Heart left ventricle (tissue), 16 donors: Measurements from ENCODE around the gene C1orf50. TPM values are rescaled to one million over a fixed set of nuclear protein-coding genes. Genes with fewer than 3 reads are reported as not detected.
"Not testable (repeated sequence)": the region's sequence is repeated elsewhere in the genome, so short reads cannot be mapped to it uniquely, and the experiment has no call there.

Experiments used
- ATAC-seq, 4 donors: fragments of 200-7000 bp; cut with Tn5 transposase; one replicate each; pipeline ENCODE4 v1.9.1; 2020 to 2022; ENCODE audit warnings: moderate library complexity in 4 of 4, mild to moderate bottlenecking in 3 of 4, moderate number of reproducible peaks in 1 of 4
- DNase-seq, 5 donors: peaks; one replicate each; pipeline ENCODE4 v3.0.0-alpha.2; 2020
- H3K27ac ChIP-seq, 12 donors: fragments of 200-600 bp; sonication (generic) in 4 of 12; one replicate each; pipeline versions ENCODE4 v1.5.0 to v1.8.0; 2016 to 2022; ENCODE audit warnings: mild to moderate bottlenecking in 2 of 12
- H3K27me3 ChIP-seq, 9 donors: fragments of 200-600 bp; sonication (generic) in 2 of 9; one replicate each; pipeline versions ENCODE4 v1.5.1 to v1.8.0; 2016 to 2022; ENCODE audit warnings: mild to moderate bottlenecking in 3 of 9
- H3K36me3 ChIP-seq, 9 donors: fragments of 200-600 bp; sonication (generic) in 2 of 9; one replicate each; pipeline versions ENCODE4 v1.5.0 to v1.8.0; 2018 to 2022; ENCODE audit warnings: mild to moderate bottlenecking in 2 of 9
- H3K4me1 ChIP-seq, 12 donors: fragments of 200-600 bp; sonication (generic) in 4 of 12; one replicate each; pipeline versions ENCODE4 v1.5.0 to v1.8.0; 2016 to 2022; ENCODE audit warnings: mild to moderate bottlenecking in 3 of 12
- H3K4me3 ChIP-seq, 12 donors: fragments of 200-600 bp; sonication (generic) in 4 of 12; one replicate each; pipeline versions ENCODE4 v1.5.0 to v1.8.0; 2017 to 2022; ENCODE audit warnings: mild to moderate bottlenecking in 9 of 12, moderate library complexity in 4 of 12
- H3K9me3 ChIP-seq, 12 donors: fragments of 200-600 bp; sonication (generic) in 4 of 12; one replicate each; pipeline versions ENCODE4 v1.5.0 to v1.8.0; 2016 to 2022; ENCODE audit warnings: mild to moderate bottlenecking in 1 of 12
- CTCF ChIP-seq, 12 donors: fragments of 200-600 bp; sonication (generic) in 4 of 12; IDR thresholded peaks; one replicate each; pipeline versions ENCODE4 v1.5.0 to v1.8.0; 2018 to 2022; ENCODE audit warnings: antibody characterized with exemption in 12 of 12, mild to moderate bottlenecking in 5 of 12
- POLR2A ChIP-seq, 2 donors: fragments of 450-650 bp; IDR thresholded peaks; one replicate each; pipeline ENCODE4 v1.6.1; 2017; ENCODE audit warnings: antibody characterized with exemption in 2 of 2, mild to moderate bottlenecking in 2 of 2, moderate library complexity in 2 of 2
- WGBS, 4 donors: extraction: QIAGEN DNeasy Blood & Tissue Kit in 2 of 4; methylation state at CpG; one replicate each; pipeline versions ENCODE4 v1.1.5 to v1.1.7; 2013 to 2018; 5-methylcytosine and 5-hydroxymethylcytosine counted together
- intact Hi-C, 10 donors: fragments of 100-400 bp; cut with DNase I; formaldehyde crosslinking; loops; one replicate each; pipeline versions ENCODE4 v1.11.1 to v1.14.2; 2022
- polyA plus RNA-seq, 2 donors: library from polyadenylated mRNA; stranded (reverse); fragments of 200-250 nt; gene quantifications; one replicate each; pipeline ENCODE4 v1.2.3, GENCODE V29; 2013
- total RNA-seq, 9 donors: library from RNA; depleted of rRNA in 2 of 9; stranded (reverse); fragments of >200 nt in 2 of 9; fragmentation: NEBNext Ultra II Directional in 3 of 9; extraction: Animal tissue kit (Norgen Biotek cat#: 25700) in 3 of 9; gene quantifications; one replicate each; pipeline versions ENCODE4 v1.1.0 to v1.2.4, GENCODE V29; 2016 to 2023
- donor health status: ischemic (EF 13 %, LVEDD 7.1; RV severe dilation, severe dysfunction).
- donor health status: healthy with polysubstance abuse.
- donor health status: DM: no; HTN: yes; CAD: no.
- donor health status: DM: no; HTN: no; CAD: no.
- donor health status: ischemic (EF 25% LVEDD 6.9; RV normal size, moderate dysfunction).
- donor health status: ischemic (EF 25% LVEDD 5.7; RV mildly dilated, moderate dysfunction).
- donor health status: healthy.
- donor health status: DM: yes; HTN: yes; CAD: no.
- donor health status: ischemic (EF 35%, LVEDD 5.7; RV mildly dilated, moderate dysfunction).
- donor health status: nonischemic (EF 11% LVEDD 7.7; RV severe dilation, severe dysfunction).
- donor health status: DM: yes; HTN: yes; CAD: no.
- donor health status: PGD.
- donor health status: ischemic (EF 29% LVEDD 5.4; RV normal size, mild dysfunction).
- donor health status: nonischemic (EF 23%, LVEDD 6.1; RV moderate dilation, normal function).

Gene C1orf50
- total and polyA plus RNA-seq, 11 donors, result 3.0 to 9.2 (median 5.6) TPM

DNA sequence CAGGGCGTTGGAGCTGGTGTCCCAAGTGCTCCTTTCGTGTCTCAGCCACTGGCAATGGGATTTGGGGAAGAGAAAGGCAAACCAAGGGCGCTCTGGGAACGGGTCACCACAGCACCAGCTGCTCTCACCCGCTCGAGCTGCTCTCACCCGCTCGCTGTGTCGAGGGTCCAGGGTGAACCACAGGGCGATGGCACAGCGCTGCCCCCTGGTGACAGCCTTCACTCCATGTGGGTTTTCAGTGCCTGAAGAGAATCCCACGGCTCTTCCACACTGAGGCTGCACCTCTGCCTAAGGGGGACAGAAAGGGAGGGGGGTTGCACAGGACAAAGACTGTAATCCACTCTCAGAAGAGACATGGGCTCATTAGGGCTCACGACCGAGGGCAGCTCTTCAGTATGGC lies 19.9 kb upstream of the C1orf50 start:
- intact Hi-C loops, result loop anchor here (1.0 to 10.0 kb wide), 8 partner anchors 155 to 602 kb away; no protein-coding TSS in a partner anchor
- H3K4me1 ChIP-seq, result peaks cover 0 to 19% (median 0%) of the 10 kb centered on the region in 12 donors
- ATAC-seq (peak in 3 of 4 donors; percentile 65 to 70 (median 68)), DNase-seq (peak in 2 of 5 donors; percentile 49 to 55)
- H3K27ac ChIP-seq, result no peak overlapping the region
- no peak overlapping the region for H3K4me3 ChIP-seq
- TF ChIP-seq POLR2A (IDR thresholded peaks at IDR 0.05), result no peak
- TF ChIP-seq CTCF (IDR thresholded peaks at IDR 0.05), result peak; percentile 47 to 72 (median 60)
- H3K9me3 ChIP-seq, result no peaks in the 10 kb centered on the region
- no peaks in the 10 kb centered on the region for H3K27me3 ChIP-seq
- peaks cover 0 to 58% (median 48%) of the 10 kb centered on the region in 9 donors for H3K36me3 ChIP-seq
- 53 to 69% (median 58%) methylated on average over 6 to 14 of the region's 14 CpGs for WGBS, 4 donors

- peaks cover 0 to 19% (median 0%) of the 10 kb centered on the region in 12 donors for H3K4me1 ChIP-seq
- peaks cover 0 to 66% (median 57%) of the 10 kb centered on the region in 9 donors for H3K36me3 ChIP-seq
- WGBS, 4 donors, result 81 to 87% (median 85%) methylated on average over 10 of the region's 10 CpGs
- H3K27ac ChIP-seq, result no peak overlapping the region
- intact Hi-C loops, result loop anchor here in 8 of 10 donors (2.0 to 10.0 kb wide), 6 partner anchors 156 to 603 kb away; no protein-coding TSS in a partner anchor
- no peak for ATAC-seq
- H3K27me3 ChIP-seq, result no peaks in the 10 kb centered on the region
- TF ChIP-seq CTCF (IDR thresholded peaks at IDR 0.05) (no peak), POLR2A (IDR thresholded peaks at IDR 0.05) (no peak)
- no peak for DNase-seq
- no peaks in the 10 kb centered on the region for H3K9me3 ChIP-seq
- H3K4me3 ChIP-seq, result no peak overlapping the region
These were observed 19.0 kb upstream of the C1orf50 start for GRCh38 chr1:42748021-42748420.

DNA sequence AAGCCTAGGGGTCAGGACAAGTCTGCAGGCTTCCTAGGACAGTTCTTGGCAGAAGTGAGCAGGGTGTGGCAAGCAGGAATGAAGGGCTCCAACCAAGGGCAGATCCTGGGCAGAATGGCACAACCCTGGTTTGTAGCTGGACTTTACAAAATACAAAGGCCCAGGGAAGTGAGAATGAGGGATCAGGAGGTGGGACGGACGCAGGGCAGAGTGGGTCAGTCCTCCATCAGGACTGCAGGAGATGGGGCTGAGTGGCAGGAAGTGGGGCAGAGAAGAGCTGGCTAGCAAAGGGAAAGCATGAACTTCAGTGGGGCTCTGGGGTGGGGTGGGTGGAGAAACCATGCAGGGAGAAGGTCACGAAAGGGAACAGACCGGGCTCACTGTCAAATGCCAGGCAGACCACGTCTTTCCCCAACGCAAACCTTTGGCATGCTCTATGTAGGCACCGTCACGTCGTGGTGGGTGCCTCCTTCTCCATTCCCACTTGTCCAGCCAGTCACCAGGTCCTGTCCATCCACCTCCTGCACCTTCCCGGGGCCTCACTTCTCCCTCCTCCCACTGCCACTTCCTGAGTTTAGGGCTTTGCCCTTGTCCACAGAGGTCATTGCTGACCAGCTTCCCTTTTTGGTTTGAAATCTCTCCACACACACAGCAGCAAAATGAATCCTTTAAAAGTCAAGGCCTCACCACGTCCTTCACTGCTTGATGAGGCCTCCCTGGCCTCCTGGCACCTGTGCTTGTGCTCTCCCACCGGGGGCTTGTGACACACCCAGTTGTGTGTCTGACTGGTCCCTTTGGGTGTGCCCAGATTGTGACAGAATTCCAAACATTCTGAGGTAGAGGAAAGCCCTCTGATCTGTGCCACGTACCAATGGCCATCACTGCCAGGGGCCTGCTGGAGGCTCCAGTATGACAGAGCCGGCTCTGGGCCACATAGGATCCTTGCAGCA lies 18.3 kb upstream of the C1orf50 start:
- 85 to 90% (median 88%) methylated on average over 13 to 14 of the region's 14 CpGs for WGBS, 4 donors
- peaks cover 0 to 73% (median 64%) of the 10 kb centered on the region in 9 donors for H3K36me3 ChIP-seq
- H3K27me3 ChIP-seq, result no peaks in the 10 kb centered on the region
- no peak for TF ChIP-seq POLR2A (IDR thresholded peaks at IDR 0.05)
- TF ChIP-seq CTCF (IDR thresholded peaks at IDR 0.05), result no peak
- peaks cover 0 to 19% (median 0%) of the 10 kb centered on the region in 12 donors for H3K4me1 ChIP-seq
- H3K9me3 ChIP-seq, result no peaks in the 10 kb centered on the region
- DNase-seq (no peak), ATAC-seq (peak in 1 of 4 donors; percentile 9)
- no peak overlapping the region for H3K4me3 ChIP-seq
- peak overlapping the region in 1 of 12 donors; percentile 74 for H3K27ac ChIP-seq
- intact Hi-C loops, result loop anchor here in 8 of 10 donors (2.0 to 10.0 kb wide), 6 partner anchors 156 to 604 kb away; no protein-coding TSS in a partner anchor

DNA sequence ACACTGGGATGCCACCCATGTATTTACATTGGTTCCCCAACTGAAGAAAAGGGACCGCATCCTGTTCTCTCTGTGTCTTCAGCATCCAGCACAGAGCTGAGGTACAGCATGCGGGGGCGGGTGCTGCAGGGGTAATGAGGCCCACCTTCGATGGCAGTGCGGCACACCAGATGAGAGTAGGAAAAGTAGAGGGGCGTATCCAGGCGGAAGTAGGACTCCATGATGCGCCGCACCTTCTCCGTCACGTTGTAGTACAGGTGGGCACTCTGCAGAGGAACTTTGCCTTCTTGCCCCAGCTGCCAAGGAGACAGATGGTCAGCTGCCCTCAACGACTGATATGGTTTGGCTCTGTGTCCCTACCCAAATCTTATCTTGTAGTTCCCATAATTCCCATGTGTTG lies 17.0 kb upstream of the C1orf50 start:
- intact Hi-C loops, result loop anchor here in 3 of 10 donors (10.0 kb wide), 2 partner anchors 295 to 405 kb away; partner anchors contain the start of genes PPCS (in 1 of the 3) and ZMYND12 (in 1 of the 3)

DNA sequence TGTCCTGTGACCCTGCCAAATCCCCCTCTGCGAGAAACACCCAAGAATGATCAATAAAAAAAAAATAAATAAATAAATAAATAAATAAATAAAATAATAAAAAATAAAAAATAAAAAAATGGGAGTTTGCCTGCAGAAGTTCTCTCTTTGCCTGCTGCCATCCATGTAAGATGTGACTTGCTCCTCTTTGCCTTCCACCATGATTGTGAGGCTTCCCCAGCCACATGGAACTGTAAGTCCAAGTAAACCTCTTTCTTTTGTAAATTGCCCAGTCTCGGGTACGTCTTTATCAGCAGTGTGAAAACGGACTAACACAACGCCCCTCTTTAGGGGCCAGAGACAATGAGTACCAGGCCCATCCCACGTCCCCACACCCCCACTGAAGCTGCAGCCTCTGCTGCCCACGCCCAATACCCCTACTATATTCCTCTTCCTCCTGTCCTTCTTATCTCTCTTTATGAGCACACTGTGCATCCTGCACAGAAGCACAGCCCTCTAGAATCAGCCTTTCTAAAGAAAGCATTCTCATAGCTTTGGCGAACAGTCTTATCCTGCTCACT lies 15.5 kb upstream of the C1orf50 start:
- not testable (repeated sequence) for H3K27ac ChIP-seq, H3K27me3 ChIP-seq, H3K4me3 ChIP-seq, ATAC-seq, DNase-seq, H3K9me3 ChIP-seq
- intact Hi-C loops, result loop anchor here in 3 of 10 donors (10.0 kb wide), 2 partner anchors 297 to 407 kb away; partner anchors contain the start of genes PPCS (in 1 of the 3) and ZMYND12 (in 1 of the 3)
- Histone ChIP-seq H3K36me3 (peaks cover 0 to 90% (median 84%) of the 10 kb centered on the region in 9 donors), H3K4me1 (peaks cover 0 to 19% (median 0%) of the 10 kb centered on the region in 12 donors)
- 87 to 93% (median 90%) methylated on average over 8 of the region's 8 CpGs for WGBS, 4 donors

More for the DNA sequence above, 17.0 kb upstream of the C1orf50 start:
- Histone ChIP-seq H3K36me3 (peaks cover 0 to 86% (median 77%) of the 10 kb centered on the region in 9 donors), H3K27me3 (no peaks in the 10 kb centered on the region), H3K27ac (no peak overlapping the region), H3K4me3 (no peak overlapping the region), H3K9me3 (no peaks in the 10 kb centered on the region), H3K4me1 (peaks cover 0 to 19% (median 0%) of the 10 kb centered on the region in 12 donors)
- DNase-seq (no peak), ATAC-seq (no peak)
- WGBS, 4 donors, result 90 to 92% (median 91%) methylated on average over 12 of the region's 12 CpGs
- no peak for TF ChIP-seq POLR2A (IDR thresholded peaks at IDR 0.05)
- no peak for TF ChIP-seq CTCF (IDR thresholded peaks at IDR 0.05)
